Panc1 (cell line): Measurements from ENCODE around the gene SUCO. TPM values are rescaled to one million over a fixed set of nuclear protein-coding genes. Genes with fewer than 3 reads are reported as not detected.

Experiments
- ATAC-seq: fragments of 200-7000 bp; cut with Tn5 transposase; 2 replicates; pipeline ENCODE4 v1.9.1; 2020; ENCODE audit warnings: mild to moderate bottlenecking, moderate library complexity
- BruUV-seq: library from RNA; stranded (reverse); fragments of 400-500 nt; replicated peaks from 2 replicates; lab custom pipeline; 2021; lab: Mats Ljungman, UMichigan
- CTCF ChIA-PET: fragments of 300-600 bp; sonication (Branson Sonifier 250); formaldehyde crosslinking; loops from one replicate; lab custom pipeline; 2022; ENCODE audit warnings: antibody characterized with exemption; lab: Charles Lee
- POLR2A ChIA-PET: fragments of 300-600 bp; sonication (Branson Sonifier 250); formaldehyde crosslinking; loops from one replicate; lab custom pipeline; 2022; ENCODE audit warnings: antibody characterized with exemption; lab: Charles Lee
- DNase-seq: peaks from one replicate; pipeline ENCODE4 v3.0.0-alpha.2; 2010; ENCODE audit warnings: low read depth, low spot score
- H3K27ac ChIP-seq: 2 replicates; pipeline ENCODE4 v1.5.1; 2011; ENCODE audit warnings: mild to moderate bottlenecking, low read length, inconsistent platforms
- H3K27me3 ChIP-seq: fragments of 200-500 bp; sonication (Bioruptor generic); 2 replicates; pipeline ENCODE4 v1.6.0; 2014; ENCODE audit warnings: low read length, inconsistent platforms; ENCODE audit not compliant: control insufficient read depth, insufficient read depth
- H3K36me3 ChIP-seq: fragments of 200-500 bp; sonication (Bioruptor generic); 2 replicates; pipeline ENCODE4 v1.5.1; 2014; ENCODE audit warnings: inconsistent platforms, mild to moderate bottlenecking, low read length, moderate library complexity; ENCODE audit not compliant: control insufficient read depth, insufficient read depth
- H3K4me1 ChIP-seq: 2 replicates; pipeline ENCODE4 v1.5.1; 2011; ENCODE audit warnings: inconsistent platforms, mild to moderate bottlenecking, low read length, moderate library complexity; ENCODE audit not compliant: control insufficient read depth, insufficient read depth
- H3K4me3 ChIP-seq, 2 experiments: 2 replicates each; pipeline ENCODE4 v1.5.1; 2011 to 2012; ENCODE audit warnings: low read depth in 2 of 2, low read length in 2 of 2, mild to moderate bottlenecking in 2 of 2, inconsistent platforms in 1 of 2, moderate library complexity in 1 of 2
- H3K9me3 ChIP-seq: fragments of 200-500 bp; sonication (Bioruptor generic); 2 replicates; pipeline ENCODE4 v1.5.1; 2014; ENCODE audit warnings: low read depth, mild to moderate bottlenecking, inconsistent platforms, low read length, moderate library complexity; ENCODE audit not compliant: control insufficient read depth, insufficient read depth
- POLR2AphosphoS5 ChIP-seq: IDR thresholded peaks from 2 replicates; pipeline ENCODE4 v1.6.1; 2012; ENCODE audit warnings: mild to moderate bottlenecking, low read depth, low read length, moderate library complexity
- REST ChIP-seq, 2 experiments: IDR thresholded peaks; 2 replicates each; pipeline ENCODE4 v1.6.1; 2011 to 2012; ENCODE audit warnings: low read depth in 2 of 2, control low read depth in 1 of 2, low read length in 1 of 2, mild to moderate bottlenecking in 1 of 2, moderate library complexity in 1 of 2; ENCODE audit not compliant: insufficient read depth in 1 of 2
- SIN3A ChIP-seq: IDR thresholded peaks from 2 replicates; pipeline ENCODE4 v1.6.1; 2012; ENCODE audit warnings: low read depth, mild to moderate bottlenecking, low read length, moderate library complexity, borderline replicate concordance; ENCODE audit not compliant: insufficient read depth
- TCF7L2 ChIP-seq: IDR thresholded peaks from 2 replicates; pipeline ENCODE4 v1.6.1; 2011; ENCODE audit warnings: mild to moderate bottlenecking, low read depth, low read length, inconsistent platforms
- in situ Hi-C: cut with HindIII; loops from 2 replicates; pipeline ENCODE4 v1.10.0; 2016; ENCODE audit warnings: low sequenced_read_pairs, low pct_unique_long_range_greater_than_20kb
- intact Hi-C: fragments of 100-400 bp; cut with micrococcal nuclease; formaldehyde crosslinking; loops from one replicate; pipeline ENCODE4 v1.10.0; 2022; ENCODE audit not compliant: unreplicated experiment
- total RNA-seq: library from RNA; stranded (reverse); gene quantifications from one replicate; pipeline ENCODE4 v1.2.1, GENCODE V29; 2021; ENCODE audit not compliant: unreplicated experiment
- TF ChIP-seq, protein P1 (sequence below): fragments of 450-650 bp; IDR thresholded peaks from 2 replicates; pipeline ENCODE4 v1.5.1; 2017; ENCODE audit warnings: mild to moderate bottlenecking

Gene SUCO
- total RNA-seq, 1 experiment from 2014 or later: 31.3 TPM

- Histone ChIP-seq H3K27ac (no peak overlapping the region), H3K4me3 (no peak overlapping the region), H3K4me1 (no peaks in the 10 kb centered on the region), H3K9me3 (no peaks in the 10 kb centered on the region; the same call in 1 of the 2 replicates), H3K27me3 (no peaks in the 10 kb centered on the region), H3K36me3 (no peaks in the 10 kb centered on the region)
- DNase-seq: no peak
- ATAC-seq: no peak
- intact Hi-C loops (no loop called here), in situ Hi-C loops (no loop called here)
- TF ChIP-seq, protein P1, sequence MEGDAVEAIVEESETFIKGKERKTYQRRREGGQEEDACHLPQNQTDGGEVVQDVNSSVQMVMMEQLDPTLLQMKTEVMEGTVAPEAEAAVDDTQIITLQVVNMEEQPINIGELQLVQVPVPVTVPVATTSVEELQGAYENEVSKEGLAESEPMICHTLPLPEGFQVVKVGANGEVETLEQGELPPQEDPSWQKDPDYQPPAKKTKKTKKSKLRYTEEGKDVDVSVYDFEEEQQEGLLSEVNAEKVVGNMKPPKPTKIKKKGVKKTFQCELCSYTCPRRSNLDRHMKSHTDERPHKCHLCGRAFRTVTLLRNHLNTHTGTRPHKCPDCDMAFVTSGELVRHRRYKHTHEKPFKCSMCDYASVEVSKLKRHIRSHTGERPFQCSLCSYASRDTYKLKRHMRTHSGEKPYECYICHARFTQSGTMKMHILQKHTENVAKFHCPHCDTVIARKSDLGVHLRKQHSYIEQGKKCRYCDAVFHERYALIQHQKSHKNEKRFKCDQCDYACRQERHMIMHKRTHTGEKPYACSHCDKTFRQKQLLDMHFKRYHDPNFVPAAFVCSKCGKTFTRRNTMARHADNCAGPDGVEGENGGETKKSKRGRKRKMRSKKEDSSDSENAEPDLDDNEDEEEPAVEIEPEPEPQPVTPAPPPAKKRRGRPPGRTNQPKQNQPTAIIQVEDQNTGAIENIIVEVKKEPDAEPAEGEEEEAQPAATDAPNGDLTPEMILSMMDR: no peak
- TF ChIP-seq SIN3A: no peak
- no peak for TF ChIP-seq POLR2AphosphoS5
- TF ChIP-seq TCF7L2: no peak
- TF ChIP-seq REST (IDR thresholded peaks at IDR 0.05; ENCODE audit: insufficient read depth in 1 of 2, low read depth in 2 of 2, low read length in 1 of 2): no peak
- CTCF ChIA-PET: no interaction called here
- POLR2A ChIA-PET: no interaction called here
- BruUV-seq: no TSS peak
Measured at GRCh38 chr1:172630056-172630818, 97.3 kb downstream of the SUCO start.

DNA sequence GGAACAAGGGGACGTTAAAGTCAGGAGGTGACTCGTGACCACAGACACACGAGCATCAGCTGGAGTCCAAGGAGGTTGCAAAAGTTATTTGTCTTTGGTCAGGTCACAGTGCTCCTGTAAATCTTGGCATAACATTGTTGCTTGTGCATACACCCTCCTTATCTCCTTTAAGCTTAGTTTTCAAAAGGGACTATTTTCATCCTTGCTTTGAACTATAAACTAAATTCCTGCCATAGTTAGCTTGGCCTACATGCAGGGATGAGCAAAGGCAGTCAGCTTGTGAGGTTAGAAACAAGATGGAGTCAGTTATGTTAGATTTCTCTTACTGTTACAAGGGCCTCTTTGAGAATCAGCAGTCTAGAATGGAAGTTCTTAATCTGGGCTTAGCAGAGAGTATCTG is 97.9 kb downstream of the SUCO start:
- ATAC-seq (no peak), DNase-seq (no peak)
- intact Hi-C loops: no loop called here
- Histone ChIP-seq H3K9me3 (no peaks in the 10 kb centered on the region; the same call in 1 of the 2 replicates), H3K36me3 (no peaks in the 10 kb centered on the region), H3K4me1 (no peaks in the 10 kb centered on the region), H3K27ac (no peak overlapping the region), H3K4me3 (no peak overlapping the region), H3K27me3 (no peaks in the 10 kb centered on the region)
- BruUV-seq: no TSS peak
- in situ Hi-C loops: no loop called here
- TF ChIP-seq SIN3A: no peak
- TF ChIP-seq, protein P1: no peak
- POLR2A ChIA-PET: no interaction called here
- CTCF ChIA-PET: no interaction called here
